Bronchial smooth muscle cell (primary cell): ENCODE results near the gene PHTF2. TPM values are rescaled to one million over a fixed set of nuclear protein-coding genes. Genes with fewer than 3 reads are reported as not detected.

Experiments
- total RNA-seq: library from RNA; depleted of rRNA; stranded (reverse); fragments of >200 nt; gene quantifications from 2 replicates; pipeline ENCODE4 v1.2.1, GENCODE V29; 2014

The PHTF2 gene
- 8.9 and 18.4 TPM in 2 replicates for total RNA-seq

DNA sequence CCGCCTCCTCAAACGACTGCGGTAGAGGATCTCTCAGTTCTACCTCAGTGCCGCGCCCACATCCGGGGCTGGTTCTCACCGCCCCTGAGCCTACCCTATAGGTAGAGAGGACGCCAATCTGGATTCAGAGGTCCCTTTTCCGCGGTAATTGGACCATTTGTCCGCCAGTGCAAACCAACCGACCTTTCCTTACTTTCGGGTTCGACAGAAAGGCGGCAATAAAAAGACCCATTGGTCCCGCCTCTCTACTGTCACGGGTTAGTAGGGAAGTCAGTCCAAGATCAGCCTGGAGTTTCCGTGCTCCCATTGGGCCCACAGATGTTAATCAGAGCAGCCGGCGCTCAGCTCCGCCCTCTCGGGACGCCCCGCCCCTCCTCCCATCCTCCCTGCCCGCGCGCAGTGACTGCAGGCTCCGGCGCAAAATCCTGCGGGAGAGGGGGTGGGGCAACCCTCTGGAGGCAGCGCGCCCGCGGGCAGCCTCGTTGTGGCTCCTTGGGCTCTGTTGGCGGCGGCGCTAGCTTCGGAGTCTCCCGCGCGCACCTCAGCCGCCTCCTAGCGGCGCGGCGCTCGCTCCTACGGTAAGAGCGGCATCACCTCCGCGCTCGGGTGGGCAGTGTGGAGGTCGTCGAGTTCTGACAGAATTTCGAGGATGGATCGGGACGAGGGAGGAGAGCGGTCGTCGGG, at the start of gene PHTF2, which contains the start of gene TMEM60:
PHTF2 (plus strand) TSS at position 380 of the 684 bp plus-strand sequence.
TMEM60 (minus strand) TSS at position 41 of the 684 bp plus-strand sequence. CDS start 4,061 bp downstream, outside the sequence.

Other genes starting within 250 kb of the PHTF2 start
- 13.7 and 16.4 TPM in 2 replicates for gene RSBN1L, start 102.3 kb upstream of the PHTF2 start, total RNA-seq
- 13.8 and 22.4 TPM in 2 replicates for gene TMEM60, start 339 bp upstream of the PHTF2 start, total RNA-seq